Stimulated activated naive CD8-positive, alpha-beta T cell treated with anti-CD3 and anti-CD28 coated beads, Interleukin-15, Interleukin-2, amounts not matched to agents 100 U/mL and 50 U/mL, for 24 hours (primary cell): ENCODE measurements around the gene RPS2.

Experiments
- ATAC-seq: fragments of 150-1000 bp; cut with Tn5 transposase; one replicate; pipeline ENCODE4 v1.10.0; 2021
- DNase-seq: peaks from one replicate; pipeline ENCODE4 v3.0.0; 2021

RPS2 gene

DNA sequence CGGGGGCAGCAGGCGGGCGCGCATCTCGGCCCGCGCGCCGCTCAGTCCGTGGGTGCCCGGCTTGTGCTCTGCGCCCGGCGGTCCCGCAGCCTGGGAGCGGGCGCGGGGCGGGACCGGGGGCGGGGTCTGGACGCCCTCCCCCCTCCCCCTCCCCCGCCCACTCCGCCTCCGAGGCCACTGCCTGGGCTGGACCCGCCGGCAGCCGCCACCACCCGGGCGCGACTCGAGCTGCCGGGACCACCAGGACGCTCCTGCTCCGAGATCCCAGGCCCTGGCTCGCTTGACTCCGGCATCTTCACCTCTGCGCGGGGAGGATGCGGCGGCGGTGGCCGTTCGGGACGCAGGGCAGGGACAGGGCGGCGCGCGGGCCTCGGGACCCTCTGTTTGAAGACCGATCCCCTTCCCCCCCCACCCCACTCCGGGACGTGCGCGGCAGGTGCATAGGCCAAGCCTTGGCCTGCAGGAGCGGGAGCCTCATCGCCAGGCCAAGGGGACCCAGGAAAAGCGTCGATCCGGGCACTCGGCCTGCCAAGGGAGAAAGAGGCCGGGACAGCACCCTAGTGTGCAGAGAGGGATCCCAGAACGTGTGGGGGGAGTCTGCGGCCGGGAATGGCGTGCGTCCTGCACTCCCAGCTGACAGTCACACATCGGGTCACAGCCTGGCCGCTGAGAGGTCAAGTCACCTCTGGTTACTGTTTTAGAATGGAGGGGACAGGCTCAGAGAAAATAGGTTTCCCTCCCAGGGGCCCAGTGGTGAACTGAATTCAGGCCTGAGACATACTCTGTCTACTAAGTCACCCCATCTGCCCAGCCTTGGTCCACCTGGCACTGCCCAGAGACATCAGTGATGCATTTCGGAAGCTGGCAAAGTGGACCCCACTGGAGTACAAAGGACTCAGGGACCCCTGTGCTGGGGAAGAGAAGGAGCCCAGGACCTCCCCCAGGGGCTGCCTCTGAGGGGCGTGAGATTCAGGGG is 46.0 kb downstream of the RPS2 start, which contains the start of gene HS3ST6:
Gene HS3ST6, minus strand, starts transcription at position 65 of the 976 bp plus-strand sequence. CDS start 92 bp downstream, outside the sequence.
- no peak for ATAC-seq
- no peak for DNase-seq

GRCh38 chr16:1917665-1918350 is 46.8 kb downstream of the RPS2 start:
- ATAC-seq (no peak), DNase-seq (no peak)

DNA sequence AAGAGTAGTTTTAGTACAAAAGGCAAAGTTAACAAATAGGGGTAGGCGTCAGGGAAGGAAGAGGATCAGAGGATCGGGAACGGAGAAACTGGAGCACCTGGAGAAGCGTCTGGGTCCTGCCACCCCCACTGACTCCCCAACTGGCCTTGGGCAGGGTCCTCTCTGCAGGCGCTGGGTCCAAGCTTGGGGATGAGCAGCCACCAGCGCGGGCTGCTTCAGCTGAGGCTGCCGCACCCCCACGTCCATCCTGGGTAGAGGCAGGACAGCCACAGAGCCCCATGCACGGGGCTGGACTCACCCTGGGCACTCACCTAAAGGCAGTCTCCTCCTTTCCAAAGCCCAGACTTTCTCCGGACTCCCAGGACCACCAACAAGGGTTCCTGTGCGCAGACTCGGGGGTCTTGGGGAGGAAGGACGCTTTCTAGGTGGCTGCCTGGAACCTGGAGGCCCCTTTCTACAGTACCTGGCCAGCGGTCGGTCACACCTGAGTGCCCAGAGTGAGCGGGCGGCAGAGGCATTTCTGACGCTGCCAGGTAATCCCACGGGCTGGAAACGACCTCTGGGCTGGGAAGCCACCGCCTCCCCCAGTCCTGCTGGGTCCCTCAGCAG is 47.5 kb downstream of the RPS2 start:
- ATAC-seq, result no peak
- DNase-seq, result no peak

GRCh38 chr16:1916640-1916990 is 48.0 kb downstream of the RPS2 start:
- DNase-seq, result no peak
- ATAC-seq, result no peak

DNA sequence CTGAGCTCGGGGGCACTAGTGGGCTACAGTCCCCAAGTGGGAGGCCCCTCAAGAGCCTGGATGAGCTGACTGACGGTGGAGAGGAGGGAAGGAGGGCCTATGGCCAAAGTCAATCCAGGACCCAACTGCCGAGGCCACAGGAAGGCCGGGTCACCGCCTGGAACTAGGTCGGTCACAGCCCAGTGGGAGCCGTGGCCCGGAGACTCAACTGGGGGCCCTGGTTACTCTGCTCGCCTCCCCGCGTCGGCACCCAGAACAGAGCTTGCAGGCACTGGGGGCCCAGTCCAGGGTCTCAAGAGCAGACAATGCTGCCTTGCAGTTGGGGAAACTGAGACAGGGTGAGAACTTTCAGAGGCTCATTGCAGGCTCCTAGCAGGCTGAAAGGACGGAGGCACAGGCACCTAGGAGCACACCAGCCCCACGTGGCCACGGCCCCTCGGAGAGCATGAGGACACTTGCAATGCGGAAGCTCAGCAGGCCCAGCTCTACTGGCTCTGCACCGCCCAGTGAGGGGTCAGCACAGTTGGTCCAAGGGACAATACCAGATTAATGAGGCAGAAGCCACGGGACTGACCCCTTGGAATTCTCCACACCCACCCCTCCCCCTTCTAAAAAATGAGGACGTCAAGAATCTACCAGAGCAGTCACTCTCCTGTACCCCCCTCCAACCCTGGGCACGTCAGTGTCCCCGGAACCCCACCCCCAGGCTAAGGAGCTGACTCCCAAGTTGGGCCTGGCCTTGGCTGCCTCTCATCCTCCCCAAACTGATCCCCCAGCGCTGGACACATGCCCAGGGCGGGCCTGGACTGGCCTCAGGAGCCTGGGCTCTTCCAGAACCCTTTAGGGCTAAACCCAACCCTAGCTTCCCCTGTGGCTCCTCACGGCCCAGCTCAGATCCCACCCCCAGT is 48.6 kb downstream of the RPS2 start:
- ATAC-seq (no peak), DNase-seq (no peak)

DNA sequence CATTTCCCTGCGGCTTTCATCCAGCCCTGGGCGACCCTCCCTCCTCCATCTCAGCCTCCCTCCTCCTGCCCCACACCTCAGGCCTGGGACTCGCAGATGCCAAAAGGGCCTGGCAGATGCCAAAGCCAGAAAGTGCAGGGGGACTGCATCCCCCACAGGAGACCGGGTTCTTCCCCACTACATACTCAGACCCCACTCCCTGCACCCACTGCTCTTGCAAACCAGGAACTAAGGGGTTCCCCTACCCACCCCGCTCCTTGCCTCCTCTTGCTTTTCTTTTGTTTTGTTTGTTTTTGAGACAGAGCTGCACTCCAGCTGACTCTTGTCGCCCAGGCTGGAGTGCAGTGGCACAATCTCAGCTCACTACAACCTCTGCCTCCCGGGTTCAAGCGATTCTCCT is 49.6 kb downstream of the RPS2 start:
- DNase-seq, result no peak
- no peak for ATAC-seq

DNA sequence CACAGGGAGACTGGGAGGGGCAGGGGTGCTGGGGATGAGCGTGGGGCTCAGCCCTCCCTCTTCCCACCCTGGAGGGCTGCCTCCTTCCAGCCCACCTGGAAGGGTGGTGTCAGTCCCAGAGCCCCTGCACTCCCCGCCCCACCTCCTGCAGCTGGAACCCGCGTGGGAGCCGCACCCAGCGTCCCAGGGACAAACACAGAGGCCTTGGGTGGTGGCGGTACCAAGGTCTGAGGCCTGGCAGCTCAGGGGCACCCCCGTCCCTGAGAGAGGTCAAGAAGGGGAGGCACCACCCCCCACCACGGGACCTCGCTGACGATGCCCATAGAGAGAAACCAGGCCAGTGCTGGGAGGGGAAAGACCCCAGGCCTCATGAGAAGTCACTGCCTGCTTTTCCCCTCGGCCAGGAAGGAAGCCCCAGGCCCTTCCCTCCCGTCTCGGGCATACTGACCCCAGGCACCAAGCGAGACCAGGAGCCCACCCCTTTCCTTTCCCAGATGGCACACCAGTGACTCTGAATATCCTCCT is 50.5 kb downstream of the RPS2 start:
- no peak for DNase-seq
- no peak for ATAC-seq

- DNase-seq (no peak), ATAC-seq (no peak)
Measured at GRCh38 chr16:1913327-1914083, 51.1 kb downstream of the RPS2 start.

- ATAC-seq (no peak), DNase-seq (no peak)
Measured at GRCh38 chr16:1912215-1912543, 52.4 kb downstream of the RPS2 start.
